Neural cell (in vitro differentiated cells): Measurements from ENCODE around the gene ECHDC3.

ENCODE experiments used
- TF ChIP-seq, protein P1 (sequence below): IDR thresholded peaks from 2 replicates; pipeline ENCODE4 v1.6.1; 2012; ENCODE audit warnings: borderline replicate concordance
- TF ChIP-seq, protein P2 (sequence below): fragments of 450-650 bp; IDR thresholded peaks from 2 replicates; pipeline ENCODE4 v1.5.1; 2014; ENCODE audit warnings: antibody characterized with exemption, mild to moderate bottlenecking, moderate library complexity; ENCODE audit not compliant: poor library complexity, severe bottlenecking

DNA sequence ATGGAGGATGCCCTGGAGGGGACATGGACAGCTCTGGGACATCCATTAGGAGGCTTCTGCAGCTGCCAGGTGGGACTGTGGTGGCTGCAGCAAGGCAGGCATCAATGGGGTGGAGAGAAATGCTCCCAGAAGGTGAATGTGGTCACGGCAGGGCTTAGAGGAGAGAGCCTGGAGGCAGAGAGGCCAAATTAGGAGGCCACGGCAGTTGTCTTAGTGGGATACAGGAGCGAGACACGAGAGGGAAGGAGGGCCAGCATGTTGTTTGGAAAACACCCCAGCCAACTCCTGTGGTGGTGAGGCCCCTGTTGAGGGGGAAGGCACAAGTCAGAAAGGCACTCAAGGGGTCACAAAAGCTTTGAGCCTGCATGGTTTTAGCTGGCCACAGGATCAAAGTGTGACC is 14.6 kb upstream of the ECHDC3 start:
- TF ChIP-seq, protein P1, sequence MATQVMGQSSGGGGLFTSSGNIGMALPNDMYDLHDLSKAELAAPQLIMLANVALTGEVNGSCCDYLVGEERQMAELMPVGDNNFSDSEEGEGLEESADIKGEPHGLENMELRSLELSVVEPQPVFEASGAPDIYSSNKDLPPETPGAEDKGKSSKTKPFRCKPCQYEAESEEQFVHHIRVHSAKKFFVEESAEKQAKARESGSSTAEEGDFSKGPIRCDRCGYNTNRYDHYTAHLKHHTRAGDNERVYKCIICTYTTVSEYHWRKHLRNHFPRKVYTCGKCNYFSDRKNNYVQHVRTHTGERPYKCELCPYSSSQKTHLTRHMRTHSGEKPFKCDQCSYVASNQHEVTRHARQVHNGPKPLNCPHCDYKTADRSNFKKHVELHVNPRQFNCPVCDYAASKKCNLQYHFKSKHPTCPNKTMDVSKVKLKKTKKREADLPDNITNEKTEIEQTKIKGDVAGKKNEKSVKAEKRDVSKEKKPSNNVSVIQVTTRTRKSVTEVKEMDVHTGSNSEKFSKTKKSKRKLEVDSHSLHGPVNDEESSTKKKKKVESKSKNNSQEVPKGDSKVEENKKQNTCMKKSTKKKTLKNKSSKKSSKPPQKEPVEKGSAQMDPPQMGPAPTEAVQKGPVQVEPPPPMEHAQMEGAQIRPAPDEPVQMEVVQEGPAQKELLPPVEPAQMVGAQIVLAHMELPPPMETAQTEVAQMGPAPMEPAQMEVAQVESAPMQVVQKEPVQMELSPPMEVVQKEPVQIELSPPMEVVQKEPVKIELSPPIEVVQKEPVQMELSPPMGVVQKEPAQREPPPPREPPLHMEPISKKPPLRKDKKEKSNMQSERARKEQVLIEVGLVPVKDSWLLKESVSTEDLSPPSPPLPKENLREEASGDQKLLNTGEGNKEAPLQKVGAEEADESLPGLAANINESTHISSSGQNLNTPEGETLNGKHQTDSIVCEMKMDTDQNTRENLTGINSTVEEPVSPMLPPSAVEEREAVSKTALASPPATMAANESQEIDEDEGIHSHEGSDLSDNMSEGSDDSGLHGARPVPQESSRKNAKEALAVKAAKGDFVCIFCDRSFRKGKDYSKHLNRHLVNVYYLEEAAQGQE, result no peak
- TF ChIP-seq, protein P2, sequence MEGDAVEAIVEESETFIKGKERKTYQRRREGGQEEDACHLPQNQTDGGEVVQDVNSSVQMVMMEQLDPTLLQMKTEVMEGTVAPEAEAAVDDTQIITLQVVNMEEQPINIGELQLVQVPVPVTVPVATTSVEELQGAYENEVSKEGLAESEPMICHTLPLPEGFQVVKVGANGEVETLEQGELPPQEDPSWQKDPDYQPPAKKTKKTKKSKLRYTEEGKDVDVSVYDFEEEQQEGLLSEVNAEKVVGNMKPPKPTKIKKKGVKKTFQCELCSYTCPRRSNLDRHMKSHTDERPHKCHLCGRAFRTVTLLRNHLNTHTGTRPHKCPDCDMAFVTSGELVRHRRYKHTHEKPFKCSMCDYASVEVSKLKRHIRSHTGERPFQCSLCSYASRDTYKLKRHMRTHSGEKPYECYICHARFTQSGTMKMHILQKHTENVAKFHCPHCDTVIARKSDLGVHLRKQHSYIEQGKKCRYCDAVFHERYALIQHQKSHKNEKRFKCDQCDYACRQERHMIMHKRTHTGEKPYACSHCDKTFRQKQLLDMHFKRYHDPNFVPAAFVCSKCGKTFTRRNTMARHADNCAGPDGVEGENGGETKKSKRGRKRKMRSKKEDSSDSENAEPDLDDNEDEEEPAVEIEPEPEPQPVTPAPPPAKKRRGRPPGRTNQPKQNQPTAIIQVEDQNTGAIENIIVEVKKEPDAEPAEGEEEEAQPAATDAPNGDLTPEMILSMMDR, result no peak
